PC-9 (cell line): ENCODE results near the gene DGCR2.

Experiments used
- EZH2 ChIP-seq: fragments of 200-600 bp; sonication (generic); IDR thresholded peaks from 2 replicates; pipeline ENCODE4 v1.8.0; 2017; ENCODE audit warnings: antibody characterized with exemption, low read depth
- TF ChIP-seq, protein P1 (sequence below): fragments of 200-600 bp; sonication (generic); conservative IDR thresholded peaks from 2 replicates; pipeline ENCODE4 v1.6.1; 2017; ENCODE audit warnings: mixed run types, antibody characterized with exemption, mild to moderate bottlenecking, moderate library complexity

DNA sequence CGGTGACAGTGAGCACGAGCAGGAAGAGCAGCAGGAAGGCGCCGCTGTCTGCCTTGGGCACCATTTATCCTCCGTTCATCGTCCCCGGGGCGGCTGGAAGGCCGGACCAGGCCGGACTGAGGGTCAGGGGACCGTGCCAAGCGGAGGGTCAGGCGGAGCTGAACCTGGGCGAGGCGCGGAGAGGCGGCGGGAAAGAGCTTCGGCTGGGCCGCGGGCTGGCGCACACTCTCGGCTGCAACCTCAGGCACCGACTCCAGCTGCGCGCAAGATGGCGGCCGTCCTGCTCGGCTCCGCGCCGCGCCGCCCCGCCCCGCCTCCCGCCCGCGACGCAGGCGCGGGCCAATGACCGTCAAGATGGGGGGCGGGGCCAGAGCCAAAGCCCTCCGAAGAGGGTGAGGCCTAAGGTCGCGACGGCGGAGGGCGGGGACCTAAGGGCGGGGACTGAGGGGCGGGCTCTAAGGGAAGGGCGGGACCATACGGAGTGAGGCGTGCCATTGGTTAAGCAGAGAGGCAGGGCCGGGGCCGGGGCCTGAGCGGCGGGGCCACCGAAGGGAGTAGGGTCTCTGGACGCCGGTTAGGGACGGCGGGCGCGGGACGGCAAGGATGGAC is at the start of gene DGCR2:
- TF ChIP-seq, protein P1, sequence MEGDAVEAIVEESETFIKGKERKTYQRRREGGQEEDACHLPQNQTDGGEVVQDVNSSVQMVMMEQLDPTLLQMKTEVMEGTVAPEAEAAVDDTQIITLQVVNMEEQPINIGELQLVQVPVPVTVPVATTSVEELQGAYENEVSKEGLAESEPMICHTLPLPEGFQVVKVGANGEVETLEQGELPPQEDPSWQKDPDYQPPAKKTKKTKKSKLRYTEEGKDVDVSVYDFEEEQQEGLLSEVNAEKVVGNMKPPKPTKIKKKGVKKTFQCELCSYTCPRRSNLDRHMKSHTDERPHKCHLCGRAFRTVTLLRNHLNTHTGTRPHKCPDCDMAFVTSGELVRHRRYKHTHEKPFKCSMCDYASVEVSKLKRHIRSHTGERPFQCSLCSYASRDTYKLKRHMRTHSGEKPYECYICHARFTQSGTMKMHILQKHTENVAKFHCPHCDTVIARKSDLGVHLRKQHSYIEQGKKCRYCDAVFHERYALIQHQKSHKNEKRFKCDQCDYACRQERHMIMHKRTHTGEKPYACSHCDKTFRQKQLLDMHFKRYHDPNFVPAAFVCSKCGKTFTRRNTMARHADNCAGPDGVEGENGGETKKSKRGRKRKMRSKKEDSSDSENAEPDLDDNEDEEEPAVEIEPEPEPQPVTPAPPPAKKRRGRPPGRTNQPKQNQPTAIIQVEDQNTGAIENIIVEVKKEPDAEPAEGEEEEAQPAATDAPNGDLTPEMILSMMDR, result no peak
- TF ChIP-seq EZH2, result no peak
